ENCODE results near the gene ICAM4. TPM values are rescaled to one million over a fixed set of nuclear protein-coding genes. Genes with fewer than 3 reads are reported as not detected.
"Not testable (repeated sequence)": the region's sequence is repeated elsewhere in the genome, so short reads cannot be mapped to it uniquely, and the experiment has no call there.

The ICAM4 gene
- total RNA-seq, 1 donor = 66.0 TPM

- no peak for DNase-seq (ENCODE audit: low read depth in 2 of 3, low spot score in 2 of 3)
These were observed 20.0 kb upstream of the ICAM4 start for GRCh38 chr19:10266706-10267105.

- DNase-seq (ENCODE audit: low read depth in 2 of 3, low spot score in 2 of 3) = no peak
These were observed 18.7 kb upstream of the ICAM4 start for GRCh38 chr19:10268071-10268470.

- peak in 2 of 3 donors; percentile 86 to 88 for DNase-seq (ENCODE audit: low read depth in 2 of 3, low spot score in 2 of 3)
These were observed 17.2 kb upstream of the ICAM4 start for GRCh38 chr19:10269333-10270179.

GRCh38 chr19:10270180-10270615 lies 16.6 kb upstream of the ICAM4 start:
- peak in 2 of 3 donors; percentile 85 to 91 for DNase-seq (ENCODE audit: low read depth in 2 of 3, low spot score in 2 of 3)

- peak in 2 of 3 donors; percentile 80 to 82 for DNase-seq (ENCODE audit: low read depth in 2 of 3, low spot score in 2 of 3)
These were observed 15.9 kb upstream of the ICAM4 start, which contains the start of gene ICAM1 for GRCh38 chr19:10270616-10271394. Gene ICAM1, plus strand, starts transcription at chr19:10271120. Its CDS starts 40 bp downstream, at chr19:10271160.

GRCh38 chr19:10271543-10272086 lies 15.1 kb upstream of the ICAM4 start:
- DNase-seq (ENCODE audit: low read depth in 2 of 3, low spot score in 2 of 3) = peak in 2 of 3 donors; percentile 82 to 85

- no peak for DNase-seq (ENCODE audit: low read depth in 2 of 3, low spot score in 2 of 3)
These were observed 12.2 kb upstream of the ICAM4 start for GRCh38 chr19:10274589-10274988.

GRCh38 chr19:10277795-10278589 lies 8.8 kb upstream of the ICAM4 start:
- DNase-seq (ENCODE audit: low read depth in 2 of 3, low spot score in 2 of 3) = no peak

GRCh38 chr19:10278935-10279334 lies 7.8 kb upstream of the ICAM4 start:
- no peak for DNase-seq (ENCODE audit: low read depth in 2 of 3, low spot score in 2 of 3)

GRCh38 chr19:10279737-10280442 lies 6.9 kb upstream of the ICAM4 start:
- DNase-seq (ENCODE audit: low read depth in 2 of 3, low spot score in 2 of 3) = no peak

- not testable (repeated sequence) for DNase-seq (ENCODE audit: low read depth in 2 of 3, low spot score in 2 of 3)
These were observed 4.7 kb upstream of the ICAM4 start for GRCh38 chr19:10282043-10282442.

GRCh38 chr19:10283301-10284064 lies 3.3 kb upstream of the ICAM4 start:
- no peak for DNase-seq (ENCODE audit: low read depth in 2 of 3, low spot score in 2 of 3)

GRCh38 chr19:10284065-10284959 lies 2.4 kb upstream of the ICAM4 start:
- no peak for DNase-seq (ENCODE audit: low read depth in 2 of 3, low spot score in 2 of 3)

- DNase-seq (ENCODE audit: low read depth in 2 of 3, low spot score in 2 of 3) = no peak
These were observed 1.8 kb upstream of the ICAM4 start for GRCh38 chr19:10284960-10285278.

- no peak for DNase-seq (ENCODE audit: low read depth in 2 of 3, low spot score in 2 of 3)
These were observed 1.4 kb upstream of the ICAM4 start for GRCh38 chr19:10285393-10285792.

GRCh38 chr19:10288662-10289166 lies 2.0 kb downstream of the ICAM4 start:
- DNase-seq (ENCODE audit: low read depth in 2 of 3, low spot score in 2 of 3) = peak in 1 of 3 donors; percentile 64

GRCh38 chr19:10289167-10289835 lies 2.5 kb downstream of the ICAM4 start:
- DNase-seq (ENCODE audit: low read depth in 2 of 3, low spot score in 2 of 3) = peak in 2 of 3 donors; percentile 74 to 77
